Stimulated activated CD4-positive, alpha-beta T cell treated with anti-CD3 and anti-CD28 coated beads, Interleukin-2, amount 100 ng/mL, for 48 hours (primary cell): ENCODE data around the gene CAMKMT.

Experiments
- DNase-seq, 2 donors: peaks; one replicate each; pipeline ENCODE4 v3.0.0-alpha.2; 2020

The CAMKMT gene

GRCh38 chr2:44605511-44605910 is 243.8 kb downstream of the CAMKMT start:
- no peak for DNase-seq

DNA sequence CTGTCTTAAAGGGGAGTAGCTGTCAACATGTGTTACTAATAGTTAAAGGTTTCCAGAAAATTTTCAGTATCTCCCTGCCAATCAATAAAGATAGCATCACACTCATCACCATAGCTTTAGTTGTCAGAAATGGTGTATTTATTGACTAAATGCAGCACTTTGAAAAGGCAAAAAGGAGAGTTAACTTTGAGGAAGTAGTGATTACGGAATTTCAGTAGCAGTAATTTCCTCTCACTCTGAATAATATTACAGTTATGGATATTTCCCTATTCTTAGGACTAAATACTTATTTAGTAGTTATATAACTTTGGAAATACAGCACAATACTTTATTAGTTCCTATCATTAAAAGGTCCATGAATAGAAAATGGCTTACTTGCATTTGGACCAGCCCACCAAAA is 250.5 kb downstream of the CAMKMT start:
- no peak for DNase-seq

GRCh38 chr2:44614940-44615339 is 253.2 kb downstream of the CAMKMT start:
- DNase-seq, result no peak

DNA sequence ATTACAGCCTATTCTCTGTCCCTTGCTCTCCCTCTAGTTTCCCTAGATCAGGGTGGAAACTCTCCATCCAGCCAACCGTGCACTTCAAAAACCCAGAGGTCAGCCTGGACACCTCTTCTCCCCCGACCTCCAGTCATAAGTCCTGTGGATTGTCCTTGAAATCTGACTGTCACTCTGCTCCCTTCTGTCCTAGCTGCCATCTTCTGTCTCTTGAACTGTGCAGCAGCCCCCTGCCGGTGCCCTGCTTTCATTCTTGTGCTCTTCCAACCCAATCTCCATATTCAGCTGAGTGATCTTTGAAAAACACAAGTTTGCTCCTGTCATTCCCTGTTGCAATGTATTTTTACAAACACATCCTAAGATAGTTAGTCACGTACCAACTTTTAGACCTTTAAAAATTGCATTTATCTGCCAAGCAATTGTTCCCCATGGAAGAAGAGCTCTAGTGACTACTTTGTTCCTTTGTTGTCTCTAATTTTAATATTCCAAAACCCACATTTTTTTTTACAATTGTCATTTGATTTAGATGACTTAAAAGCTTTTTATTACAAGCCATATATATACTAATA is 254.3 kb downstream of the CAMKMT start:
- no peak for DNase-seq

GRCh38 chr2:44616667-44617155 is 255.0 kb downstream of the CAMKMT start:
- no peak for DNase-seq

DNA sequence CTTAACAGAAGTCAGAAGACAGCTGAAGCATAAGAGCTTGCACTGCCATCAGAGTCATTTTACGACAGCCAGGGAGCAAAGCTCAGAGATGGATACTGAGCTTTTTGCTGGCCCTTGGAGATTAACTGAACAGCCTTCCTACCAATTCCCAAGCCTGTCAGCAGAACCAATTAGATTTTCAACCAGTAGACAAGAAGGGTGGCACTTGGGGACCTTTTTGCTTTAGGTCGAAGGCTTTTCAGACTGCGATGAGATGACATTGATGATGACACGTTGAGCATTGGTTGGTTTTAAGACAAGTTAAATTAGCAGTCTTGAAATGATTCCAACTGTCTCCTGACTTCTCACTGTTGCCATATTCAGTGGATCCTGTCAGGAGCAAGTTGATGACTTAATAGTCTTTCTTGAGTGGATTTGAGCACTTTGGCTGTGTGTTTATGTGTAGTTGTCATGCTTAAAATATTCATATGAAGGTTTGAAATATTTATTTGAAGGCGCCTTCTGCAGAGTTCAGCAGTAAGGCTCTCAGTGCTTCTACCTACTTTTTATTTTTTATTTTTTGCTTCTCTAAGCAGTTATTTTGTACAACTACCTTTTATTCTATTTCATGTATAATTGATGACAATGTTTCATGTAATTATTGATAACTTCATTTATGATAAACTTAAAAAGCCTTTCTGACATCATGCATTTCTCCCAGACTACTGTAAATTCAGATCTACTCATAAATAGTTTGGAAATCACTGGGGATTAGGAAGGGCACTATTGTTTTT is 256.7 kb downstream of the CAMKMT start:
- DNase-seq, result no peak

DNA sequence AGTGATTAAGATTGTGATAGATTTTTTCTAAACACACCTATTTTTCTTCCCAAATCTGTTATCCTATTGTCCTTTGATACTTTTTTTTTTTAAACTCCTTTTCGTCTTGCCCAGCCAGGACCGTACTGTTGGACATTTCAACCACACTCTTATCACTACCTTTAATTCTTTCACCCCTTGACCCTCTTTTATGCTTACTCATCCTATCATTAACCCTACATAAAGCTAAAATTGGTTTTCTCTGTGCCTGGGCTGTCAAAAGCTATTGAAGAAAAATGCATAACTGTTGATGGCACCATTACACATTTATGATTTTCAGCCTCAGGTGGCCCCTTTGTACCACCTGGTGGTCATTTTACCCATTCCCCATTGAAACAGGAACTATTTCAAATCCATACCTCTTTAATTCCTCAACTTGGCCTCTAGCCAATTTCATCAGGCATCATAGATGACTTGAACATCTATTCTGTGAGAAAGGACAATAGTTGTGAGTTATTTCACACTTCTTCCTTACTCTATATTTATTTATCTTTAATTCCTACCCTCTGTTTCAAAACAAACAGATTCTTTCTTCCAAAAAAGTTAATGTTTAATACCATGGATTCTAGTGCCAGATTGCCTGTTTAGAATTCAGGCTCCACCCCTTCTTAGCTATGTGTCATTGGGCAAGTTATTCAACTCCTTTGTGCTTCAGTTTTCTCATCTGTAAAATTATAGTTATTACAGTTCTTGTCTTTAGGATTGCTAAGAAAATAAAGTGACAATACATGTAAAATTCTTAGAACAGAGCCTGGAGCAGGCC is 258.6 kb downstream of the CAMKMT start:
- DNase-seq, result no peak

GRCh38 chr2:44623622-44624351 is 262.0 kb downstream of the CAMKMT start:
- no peak for DNase-seq

DNA sequence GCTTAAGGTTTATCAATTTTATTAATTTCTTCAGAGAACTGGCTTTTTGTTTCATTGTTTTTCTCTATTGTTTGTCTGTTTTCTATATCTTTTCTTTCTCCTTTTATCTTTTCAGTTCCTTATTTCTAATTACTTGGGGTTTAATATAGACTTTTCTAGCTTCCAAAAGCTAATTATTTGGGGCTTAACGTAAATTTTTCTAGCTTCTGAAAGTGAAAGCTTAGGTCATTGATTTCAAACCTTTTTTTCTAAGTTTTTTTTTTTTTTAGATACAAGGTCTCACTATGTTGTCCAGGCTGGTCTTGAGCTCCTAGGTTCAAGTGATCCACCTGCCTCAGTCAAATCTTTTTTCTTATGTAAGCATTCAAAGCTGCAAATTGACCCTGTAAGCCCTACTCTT is 266.6 kb downstream of the CAMKMT start:
- DNase-seq, result no peak

GRCh38 chr2:44632931-44633689 is 271.4 kb downstream of the CAMKMT start:
- no peak for DNase-seq

DNA sequence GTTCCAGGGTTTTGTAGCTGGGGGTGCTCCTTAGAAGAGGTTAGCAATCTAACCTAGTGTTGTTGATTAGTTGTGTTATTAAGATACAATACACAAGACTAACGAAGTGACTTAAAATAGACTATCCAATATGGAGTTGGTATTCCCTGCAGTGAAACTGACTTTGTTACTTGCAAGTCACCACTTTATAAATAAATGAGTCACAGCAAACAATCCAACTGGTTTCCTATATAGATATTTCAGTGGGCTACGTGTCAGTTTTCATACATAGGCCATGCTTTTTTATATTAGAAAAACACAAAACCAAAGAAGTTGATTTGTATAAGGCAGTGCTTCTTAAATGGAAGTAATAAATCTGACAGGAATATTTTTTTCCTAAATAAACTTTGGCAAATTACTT is 274.0 kb downstream of the CAMKMT start:
- no peak for DNase-seq

- DNase-seq, result no peak
Observed at GRCh38 chr2:44638649-44639048, 276.9 kb downstream of the CAMKMT start.

DNA sequence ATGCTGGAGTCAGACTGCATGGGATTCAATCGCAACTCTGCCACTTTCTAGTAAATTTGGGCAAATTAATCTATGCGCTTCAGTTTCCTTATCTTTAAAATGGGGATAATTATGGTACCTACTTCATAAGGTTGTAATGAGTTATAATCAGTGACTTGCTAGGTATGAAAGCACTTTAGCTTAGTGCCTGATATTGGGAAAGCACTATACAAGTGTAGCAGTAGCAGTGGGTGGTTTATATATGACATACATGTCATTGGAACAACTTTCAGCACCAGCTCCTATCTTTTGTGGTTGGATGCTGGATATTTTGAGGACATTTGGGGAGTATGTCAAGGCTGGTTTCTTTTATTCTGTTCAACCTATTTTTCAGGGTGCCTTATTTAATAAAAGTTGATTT is 277.7 kb downstream of the CAMKMT start:
- DNase-seq, result no peak

DNA sequence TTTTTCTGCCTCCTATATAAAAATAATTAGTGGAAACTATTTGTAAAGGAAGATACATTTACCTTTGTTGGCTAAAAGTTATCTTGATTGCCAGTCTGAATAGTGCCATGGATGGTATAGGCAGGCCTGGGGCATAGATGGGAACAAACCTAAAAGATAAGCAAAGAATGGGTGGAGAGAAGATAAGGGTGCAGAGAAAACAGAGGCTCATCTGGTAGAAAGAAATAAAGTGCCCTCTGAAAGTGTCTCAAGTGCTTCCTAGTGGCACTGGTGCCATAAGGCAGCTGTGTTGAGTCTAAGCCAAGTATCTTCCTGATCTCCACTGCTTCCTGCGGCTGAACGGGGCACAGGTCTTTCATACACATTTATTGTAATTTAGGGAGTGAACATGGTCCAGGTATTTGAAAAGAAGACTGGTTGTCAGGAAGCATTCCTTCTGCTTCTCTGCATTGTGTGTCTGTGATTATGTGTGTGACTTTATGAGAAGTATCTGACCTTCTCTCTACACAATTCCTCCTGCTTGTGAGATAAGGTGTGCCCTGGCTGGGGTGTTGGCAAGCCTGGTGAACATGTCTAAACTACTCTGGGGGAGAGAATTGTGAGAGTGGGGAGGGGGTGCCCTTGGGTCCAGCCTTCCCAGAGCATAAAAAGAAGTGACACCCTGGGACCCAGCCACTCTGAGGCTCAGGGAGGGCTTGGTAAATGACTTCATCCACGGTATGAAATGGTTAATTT is 280.5 kb downstream of the CAMKMT start:
- DNase-seq, result no peak

DNA sequence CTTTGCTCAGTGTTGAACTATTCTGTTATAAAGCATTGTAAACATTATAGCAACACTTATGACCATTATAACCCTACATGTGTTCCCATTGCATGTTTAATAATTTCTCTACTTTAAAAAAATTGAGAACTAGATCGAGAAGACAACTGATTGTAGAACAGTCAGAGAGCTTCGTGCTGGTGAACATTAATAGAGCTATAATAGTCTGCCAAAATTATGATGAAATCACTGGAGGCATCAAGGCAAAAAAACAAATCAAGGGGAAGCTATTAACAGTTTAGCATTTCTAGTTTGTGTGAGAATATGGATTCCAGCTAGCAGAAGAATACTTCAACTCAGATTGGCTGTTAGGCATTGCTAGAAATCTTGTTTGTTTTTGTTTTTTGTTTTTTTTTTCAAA is 284.2 kb downstream of the CAMKMT start:
- DNase-seq, result no peak

DNA sequence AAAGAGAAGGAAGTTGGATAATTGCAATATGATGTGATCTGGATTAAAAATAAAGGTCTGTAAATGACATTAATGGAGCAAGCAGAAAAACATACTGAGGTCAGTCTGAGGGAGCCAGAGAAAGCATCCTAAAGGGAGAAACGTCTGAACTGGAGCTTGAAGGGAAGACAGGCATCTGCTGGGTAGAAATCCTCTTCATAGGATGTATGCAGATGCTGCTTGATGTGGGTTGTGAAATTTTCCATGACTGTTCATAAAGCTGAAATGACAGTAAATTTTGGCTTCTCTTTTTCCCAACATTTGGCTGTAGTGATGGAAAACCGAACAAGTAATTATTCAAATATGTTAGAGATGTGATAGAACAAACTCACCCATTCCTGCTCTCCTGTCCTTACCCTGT is 287.6 kb downstream of the CAMKMT start:
- DNase-seq, result no peak

DNA sequence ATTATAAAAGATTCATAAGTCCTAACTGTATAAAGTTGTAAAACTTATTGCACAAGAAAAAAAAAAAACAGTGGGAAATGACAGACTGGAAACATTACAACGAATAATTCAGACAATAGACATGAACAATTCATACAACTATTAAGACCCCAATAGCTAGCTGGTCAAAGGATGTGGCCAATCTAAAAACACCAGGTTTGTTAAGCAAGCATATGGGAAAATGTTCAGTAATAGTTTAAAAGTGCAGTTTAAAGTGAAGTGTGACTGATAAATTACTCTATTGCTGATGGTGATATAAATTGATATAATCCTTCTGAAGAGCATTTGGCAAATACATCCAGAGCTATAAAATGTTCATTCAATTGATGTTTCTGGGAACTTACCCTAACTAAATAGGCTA is 289.0 kb downstream of the CAMKMT start:
- no peak for DNase-seq

- no peak for DNase-seq
Observed at GRCh38 chr2:44651974-44652373, 290.2 kb downstream of the CAMKMT start.

- DNase-seq, result no peak
Observed at GRCh38 chr2:44652701-44653100, 291.0 kb downstream of the CAMKMT start.

- no peak for DNase-seq
Observed at GRCh38 chr2:44655401-44655864, 293.7 kb downstream of the CAMKMT start.

GRCh38 chr2:44656460-44656859 is 294.7 kb downstream of the CAMKMT start:
- no peak for DNase-seq
